Neural cell (in vitro differentiated cells): ENCODE measurements around the gene ATP13A2. TPM values are rescaled to one million over a fixed set of nuclear protein-coding genes. Genes with fewer than 3 reads are reported as not detected.

Source experiments
- H2AFZ ChIP-seq: fragments of 200-600, 300-800 bp; sonication (generic), shearing (Covaris generic); 2 replicates; pipeline ENCODE4 v1.6.0; 2014; ENCODE audit warnings: low read depth, mild to moderate bottlenecking, antibody characterized with exemption, low read length, moderate library complexity
- H3F3A ChIP-seq: fragments of 200-600 bp; shearing (Covaris generic); 2 replicates; pipeline ENCODE4 v1.6.1; 2016; ENCODE audit warnings: mild to moderate bottlenecking, moderate library complexity, mixed read lengths, antibody characterized with exemption, low read length; ENCODE audit not compliant: insufficient read depth, poor library complexity, severe bottlenecking
- H3K27ac ChIP-seq: fragments of 200-600, 300-800 bp; sonication (generic), shearing (Covaris generic); 2 replicates; pipeline ENCODE4 v1.5.1; 2014; ENCODE audit warnings: mild to moderate bottlenecking, low read length, moderate library complexity
- H3K27me3 ChIP-seq: fragments of 300-800, 200-600 bp; sonication (generic), shearing (Covaris generic); 2 replicates; pipeline ENCODE4 v1.6.0; 2014; ENCODE audit warnings: mild to moderate bottlenecking, low read depth, low read length, moderate library complexity; ENCODE audit not compliant: insufficient read depth
- H3K36me3 ChIP-seq: fragments of 300-800, 200-600 bp; sonication (generic), shearing (Covaris generic); 2 replicates; pipeline ENCODE4 v1.5.1; 2014; ENCODE audit warnings: mild to moderate bottlenecking, antibody characterized with exemption, low read length, moderate library complexity; ENCODE audit not compliant: insufficient read depth
- H3K4me2 ChIP-seq: fragments of 300-800, 200-600 bp; sonication (generic), shearing (Covaris generic); 2 replicates; pipeline ENCODE4 v1.6.0; 2014; ENCODE audit warnings: mild to moderate bottlenecking, low read length
- H3K4me3 ChIP-seq: fragments of 300-800, 200-600 bp; sonication (generic), shearing (Covaris generic); 2 replicates; pipeline ENCODE4 v1.5.1; 2014; ENCODE audit warnings: mild to moderate bottlenecking, low read length, moderate library complexity
- H3K79me2 ChIP-seq: fragments of 200-600 bp; shearing (Covaris generic); replicated peaks from 2 replicates; pipeline ENCODE4 v1.6.0; 2014; ENCODE audit warnings: mild to moderate bottlenecking, low read length, moderate library complexity; ENCODE audit not compliant: insufficient read depth
- H3K9ac ChIP-seq: fragments of 300-800, 200-600 bp; sonication (generic), shearing (Covaris generic); 2 replicates; pipeline ENCODE4 v1.6.1; 2016; ENCODE audit warnings: mild to moderate bottlenecking, low read length, mixed read lengths
- H3K9me2 ChIP-seq: fragments of 200-600 bp; shearing (Covaris generic); 2 replicates; pipeline ENCODE4 v1.6.1; 2016; ENCODE audit warnings: mild to moderate bottlenecking, low read length, mixed read lengths; ENCODE audit not compliant: insufficient read depth
- H3K9me3 ChIP-seq: fragments of 200-600, 300-800 bp; sonication (generic), shearing (Covaris generic); 2 replicates; pipeline ENCODE4 v1.6.1; 2016; ENCODE audit warnings: mild to moderate bottlenecking, mixed run types, low read length, moderate library complexity, mixed read lengths
- H4K20me1 ChIP-seq: fragments of 200-600 bp; shearing (Covaris generic); 2 replicates; pipeline ENCODE4 v1.6.1; 2016; ENCODE audit warnings: mild to moderate bottlenecking, mixed run types; ENCODE audit not compliant: insufficient read depth
- CTCF ChIP-seq: fragments of 450-650 bp; IDR thresholded peaks from 2 replicates; pipeline ENCODE4 v1.5.1; 2014; ENCODE audit warnings: antibody characterized with exemption, mild to moderate bottlenecking, moderate library complexity; ENCODE audit not compliant: poor library complexity, severe bottlenecking
- EP300 ChIP-seq: fragments of 450-650 bp; conservative IDR thresholded peaks from 2 replicates; pipeline ENCODE4 v1.6.1; 2014; ENCODE audit warnings: antibody characterized with exemption, mild to moderate bottlenecking, moderate library complexity; ENCODE audit not compliant: poor library complexity, severe bottlenecking
- EZH2 ChIP-seq: fragments of 200-600, 300-800 bp; shearing (Covaris generic), sonication (generic); IDR thresholded peaks from 2 replicates; pipeline ENCODE4 v1.6.1; 2014; ENCODE audit warnings: antibody characterized with exemption, low read length, borderline replicate concordance, mild to moderate bottlenecking; ENCODE audit not compliant: insufficient read depth, poor library complexity, severe bottlenecking
- MXI1 ChIP-seq: fragments of 450-650 bp; conservative IDR thresholded peaks from 2 replicates; pipeline ENCODE4 v1.6.1; 2014; ENCODE audit warnings: antibody characterized with exemption, mild to moderate bottlenecking; ENCODE audit not compliant: poor library complexity, severe bottlenecking
- POLR2AphosphoS5 ChIP-seq: IDR thresholded peaks from 2 replicates; pipeline ENCODE4 v1.6.1; 2012
- RAD21 ChIP-seq: fragments of 450-650 bp; conservative IDR thresholded peaks from 2 replicates; pipeline ENCODE4 v1.6.1; 2014; ENCODE audit warnings: antibody characterized with exemption, mild to moderate bottlenecking, moderate library complexity
- REST ChIP-seq: IDR thresholded peaks from 2 replicates; pipeline ENCODE4 v1.6.1; 2012; ENCODE audit warnings: borderline replicate concordance
- SMC3 ChIP-seq: fragments of 450-650 bp; conservative IDR thresholded peaks from 2 replicates; pipeline ENCODE4 v1.6.1; 2014; ENCODE audit warnings: antibody characterized with exemption, mild to moderate bottlenecking, moderate library complexity; ENCODE audit not compliant: poor library complexity
- TAF1 ChIP-seq: IDR thresholded peaks from 2 replicates; pipeline ENCODE4 v1.6.1; 2012; ENCODE audit warnings: low read depth
- polyA plus RNA-seq: library from polyadenylated mRNA; depleted of rRNA; stranded (reverse); fragments of >200 nt; gene quantifications from 2 replicates; pipeline ENCODE4 v1.2.3, GENCODE V29; 2014

The ATP13A2 gene
- polyA plus RNA-seq, 1 donor from 2014 or later: 43.3 TPM

- no peaks in the 10 kb centered on the region for H3K9me3 ChIP-seq
- no peak overlapping the region for H3K9ac ChIP-seq
- TF ChIP-seq POLR2AphosphoS5: no peak
- no peak for TF ChIP-seq MXI1
- TF ChIP-seq EP300: no peak
- no peak for TF ChIP-seq SMC3
- TF ChIP-seq REST: no peak
- no peak for TF ChIP-seq EZH2
- no peak for TF ChIP-seq RAD21
- no peak for TF ChIP-seq CTCF
- TF ChIP-seq TAF1: no peak
- H3F3A ChIP-seq: no peaks in the 10 kb centered on the region
- H4K20me1 ChIP-seq: no peaks in the 10 kb centered on the region
- no peaks in the 10 kb centered on the region for H3K27me3 ChIP-seq
- no peak overlapping the region for H3K4me3 ChIP-seq
- H3K9me2 ChIP-seq: no peaks in the 10 kb centered on the region
- no peak overlapping the region for H3K27ac ChIP-seq
- no peaks in the 10 kb centered on the region for H3K36me3 ChIP-seq
- H2AFZ ChIP-seq: no peak overlapping the region
- H3K4me2 ChIP-seq: no peak overlapping the region
- no peaks in the 10 kb centered on the region for H3K79me2 ChIP-seq
These were observed 19.1 kb downstream of the ATP13A2 start for GRCh38 chr1:16992675-16993074.

GRCh38 chr1:16992102-16992501 is 19.6 kb downstream of the ATP13A2 start:
- TF ChIP-seq REST (no peak), MXI1 (no peak), SMC3 (no peak), EZH2 (no peak), POLR2AphosphoS5 (no peak), RAD21 (no peak), CTCF (no peak), TAF1 (no peak), EP300 (no peak)
- Histone ChIP-seq H3K36me3 (no peaks in the 10 kb centered on the region), H3K9ac (no peak overlapping the region), H3K4me3 (no peak overlapping the region), H3K4me2 (no peak overlapping the region), H4K20me1 (no peaks in the 10 kb centered on the region), H2AFZ (no peak overlapping the region), H3K27me3 (no peaks in the 10 kb centered on the region), H3K79me2 (no peaks in the 10 kb centered on the region), H3K9me2 (no peaks in the 10 kb centered on the region), H3K27ac (no peak overlapping the region), H3K9me3 (no peaks in the 10 kb centered on the region), H3F3A (no peaks in the 10 kb centered on the region)
